Cardiac muscle cell (in vitro differentiated cells and primary cell): Measurements from ENCODE around the gene CYSTM1. TPM values are rescaled to one million over a fixed set of nuclear protein-coding genes. Genes with fewer than 3 reads are reported as not detected.

Source experiments
- DNase-seq, 2 donors: peaks; one replicate each; pipeline versions ENCODE4 v3.0.0 to v3.0.0-alpha.2; 2010 to 2017; ENCODE audit warnings: low read depth in 1 of 2, low spot score in 1 of 2
- H3K27ac ChIP-seq: fragments of 200-600 bp; sonication (generic); 2 replicates; pipeline ENCODE4 v1.5.1; 2016
- H3K27me3 ChIP-seq: fragments of 200-600 bp; sonication (generic); 2 replicates; pipeline ENCODE4 v1.6.0; 2016; ENCODE audit warnings: control low read depth
- H3K36me3 ChIP-seq: fragments of 200-600 bp; sonication (generic); 2 replicates; pipeline ENCODE4 v1.5.1; 2016; ENCODE audit warnings: control low read depth
- H3K4me1 ChIP-seq: fragments of 200-600 bp; sonication (generic); 2 replicates; pipeline ENCODE4 v1.8.1; 2017; ENCODE audit warnings: low read depth, mild to moderate bottlenecking, mixed run types
- H3K4me3 ChIP-seq: fragments of 200-600 bp; sonication (generic); 2 replicates; pipeline ENCODE4 v1.5.1; 2016; ENCODE audit warnings: mild to moderate bottlenecking
- H3K9me3 ChIP-seq: fragments of 200-600 bp; sonication (generic); 2 replicates; pipeline ENCODE4 v1.5.1; 2017; ENCODE audit warnings: low read depth, mild to moderate bottlenecking, control low read depth
- polyA plus RNA-seq: library from polyadenylated mRNA; unstranded; fragments of >200 nt; fragmentation: Nextera tagmentation; extraction: Ambion mirVana; gene quantifications from 2 replicates; pipeline ENCODE4 v1.2.1, GENCODE V29; 2016
- total RNA-seq: library from RNA; depleted of rRNA; stranded (reverse); fragments of >200 nt; gene quantifications from 2 replicates; pipeline ENCODE4 v1.2.3, GENCODE V29; 2016
- TF ChIP-seq, protein P1 (sequence below): IDR thresholded peaks from 2 replicates; pipeline ENCODE4 v1.5.1; 2012; ENCODE audit warnings: low read depth, mild to moderate bottlenecking, low read length

CYSTM1 gene
- total and polyA plus RNA-seq, 2 experiments from 2014 or later: 31.8 to 83.7 TPM

DNA sequence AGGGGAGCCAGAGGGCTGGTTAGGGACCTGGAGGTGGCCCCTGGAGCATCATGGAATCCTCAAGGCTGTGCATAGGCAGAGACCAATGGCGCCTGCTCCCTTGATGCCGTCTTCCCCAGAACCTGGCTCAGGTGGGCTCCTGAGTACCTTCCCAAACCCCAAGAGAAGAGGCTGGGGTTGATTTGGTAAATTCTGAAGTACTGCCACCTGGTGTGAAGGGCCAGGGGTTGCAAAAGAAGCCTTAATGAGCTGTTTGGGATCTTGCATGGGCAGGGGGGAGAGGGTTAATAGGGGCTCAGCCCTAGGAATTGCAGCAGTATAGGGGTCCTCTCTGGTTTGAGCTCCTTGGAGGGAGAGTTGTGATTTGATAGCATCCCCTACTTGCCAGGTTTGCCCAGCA, 52.1 kb downstream of the CYSTM1 start:
- Histone ChIP-seq H3K36me3 (no peaks in the 10 kb centered on the region), H3K9me3 (no peaks in the 10 kb centered on the region), H3K27me3 (no peaks in the 10 kb centered on the region), H3K27ac (no peak overlapping the region), H3K4me1 (peaks cover 28% of the 10 kb centered on the region), H3K4me3 (no peak overlapping the region)
- TF ChIP-seq, protein P1, sequence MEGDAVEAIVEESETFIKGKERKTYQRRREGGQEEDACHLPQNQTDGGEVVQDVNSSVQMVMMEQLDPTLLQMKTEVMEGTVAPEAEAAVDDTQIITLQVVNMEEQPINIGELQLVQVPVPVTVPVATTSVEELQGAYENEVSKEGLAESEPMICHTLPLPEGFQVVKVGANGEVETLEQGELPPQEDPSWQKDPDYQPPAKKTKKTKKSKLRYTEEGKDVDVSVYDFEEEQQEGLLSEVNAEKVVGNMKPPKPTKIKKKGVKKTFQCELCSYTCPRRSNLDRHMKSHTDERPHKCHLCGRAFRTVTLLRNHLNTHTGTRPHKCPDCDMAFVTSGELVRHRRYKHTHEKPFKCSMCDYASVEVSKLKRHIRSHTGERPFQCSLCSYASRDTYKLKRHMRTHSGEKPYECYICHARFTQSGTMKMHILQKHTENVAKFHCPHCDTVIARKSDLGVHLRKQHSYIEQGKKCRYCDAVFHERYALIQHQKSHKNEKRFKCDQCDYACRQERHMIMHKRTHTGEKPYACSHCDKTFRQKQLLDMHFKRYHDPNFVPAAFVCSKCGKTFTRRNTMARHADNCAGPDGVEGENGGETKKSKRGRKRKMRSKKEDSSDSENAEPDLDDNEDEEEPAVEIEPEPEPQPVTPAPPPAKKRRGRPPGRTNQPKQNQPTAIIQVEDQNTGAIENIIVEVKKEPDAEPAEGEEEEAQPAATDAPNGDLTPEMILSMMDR: no peak
- DNase-seq: no peak

DNA sequence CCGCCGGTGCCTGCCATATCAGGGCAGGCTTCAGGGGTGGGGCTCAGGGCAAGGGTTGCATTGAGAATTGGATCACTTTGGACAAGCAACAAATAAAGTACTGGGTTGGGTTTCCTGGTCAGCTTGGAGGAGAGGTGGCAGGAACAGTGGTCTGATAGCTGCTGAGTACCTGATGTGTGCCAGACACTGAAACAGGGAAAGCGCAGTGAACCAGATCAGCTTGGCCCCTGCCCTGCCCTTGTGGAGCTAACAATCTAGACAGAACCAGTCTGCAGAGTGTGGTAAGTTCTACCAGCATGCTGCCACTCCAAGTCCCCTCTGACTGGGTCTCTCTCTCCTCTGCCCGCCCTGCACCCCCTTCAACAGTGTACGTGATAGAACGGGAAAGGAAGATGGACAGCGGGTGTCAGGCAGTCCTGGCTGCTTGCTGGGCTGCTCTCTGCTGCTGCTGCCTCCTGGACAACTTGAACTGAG, 53.4 kb downstream of the CYSTM1 start:
- H3K36me3 ChIP-seq: no peaks in the 10 kb centered on the region

GRCh38 chr5:140230373-140230772, 55.4 kb downstream of the CYSTM1 start:
- Histone ChIP-seq H3K9me3 (no peaks in the 10 kb centered on the region), H3K4me3 (no peak overlapping the region), H3K36me3 (no peaks in the 10 kb centered on the region), H3K27me3 (no peaks in the 10 kb centered on the region), H3K4me1 (peaks cover 8% of the 10 kb centered on the region), H3K27ac (no peak overlapping the region)
- DNase-seq: no peak
- TF ChIP-seq, protein P1: no peak

More for the DNA sequence above, 53.4 kb downstream of the CYSTM1 start:
- no peak for DNase-seq
- Histone ChIP-seq H3K9me3 (no peaks in the 10 kb centered on the region), H3K27ac (no peak overlapping the region), H3K27me3 (no peaks in the 10 kb centered on the region), H3K4me1 (peaks cover 18% of the 10 kb centered on the region), H3K4me3 (no peak overlapping the region)
- TF ChIP-seq, protein P1: no peak

DNA sequence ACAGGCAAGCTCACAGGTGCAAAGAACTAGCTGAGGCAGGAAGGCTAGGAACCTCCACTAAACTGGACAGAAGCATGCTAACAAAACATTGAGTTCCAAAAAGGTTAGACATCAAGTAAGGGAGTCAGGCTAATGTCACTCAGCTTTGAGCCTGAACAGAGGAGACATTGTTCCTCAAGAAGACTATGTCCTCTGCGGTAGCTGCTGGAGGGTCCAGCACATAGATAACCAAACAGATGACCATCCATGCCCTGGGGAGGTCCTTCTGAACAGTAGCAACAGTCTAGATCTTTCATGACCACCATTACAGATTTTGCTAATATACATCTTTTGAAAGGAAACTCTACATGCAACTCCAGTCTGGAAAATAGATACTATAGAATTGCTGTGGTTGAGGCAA, 57.7 kb downstream of the CYSTM1 start:
- no peak overlapping the region for H3K27ac ChIP-seq
- H3K4me1 ChIP-seq: no peaks in the 10 kb centered on the region
- TF ChIP-seq, protein P1: no peak
- H3K4me3 ChIP-seq: no peak overlapping the region
- no peaks in the 10 kb centered on the region for H3K9me3 ChIP-seq
- H3K36me3 ChIP-seq: no peaks in the 10 kb centered on the region
- no peak for DNase-seq
- H3K27me3 ChIP-seq: no peaks in the 10 kb centered on the region

DNA sequence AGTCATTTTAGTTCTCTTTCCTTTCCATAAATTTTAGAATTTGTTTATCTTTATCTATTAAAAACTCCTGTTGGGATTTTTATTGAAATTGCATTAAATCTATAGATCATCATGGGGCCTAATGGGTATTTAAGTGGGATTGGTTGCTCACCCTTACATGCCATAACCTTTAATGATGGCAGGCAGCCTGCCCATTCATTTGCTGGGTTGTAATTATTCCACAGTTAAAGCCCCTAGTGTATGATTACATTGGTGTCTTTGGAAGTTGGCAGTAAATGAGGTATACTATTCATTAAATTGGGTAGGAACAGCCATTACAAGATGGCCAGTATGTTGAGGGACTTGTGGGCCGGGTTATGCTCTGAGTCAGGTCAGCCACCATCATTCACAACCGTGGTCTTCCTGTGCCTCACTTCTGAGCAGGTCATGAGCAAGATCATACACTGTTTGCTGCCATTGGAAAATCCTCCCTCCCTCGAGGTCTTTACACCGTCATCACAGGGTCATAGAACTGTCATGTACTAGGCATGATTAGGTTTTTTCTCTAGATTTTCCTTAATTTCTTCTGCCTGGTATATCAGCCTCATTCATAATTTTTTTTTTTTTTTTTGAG, 59.5 kb downstream of the CYSTM1 start:
- no peaks in the 10 kb centered on the region for H3K4me1 ChIP-seq
- no peak for DNase-seq
- TF ChIP-seq, protein P1: no peak

More for the DNA sequence above, 59.5 kb downstream of the CYSTM1 start:
- no peaks in the 10 kb centered on the region for H3K9me3 ChIP-seq
- no peaks in the 10 kb centered on the region for H3K36me3 ChIP-seq
- no peak overlapping the region for H3K27ac ChIP-seq
- H3K4me3 ChIP-seq: no peak overlapping the region
- H3K27me3 ChIP-seq: no peaks in the 10 kb centered on the region
